HG03139 (cell line): Measurements from ENCODE around the gene ZNF772.
A peak's percentile ranks its signal among the peaks of the same experiment; 100 is the strongest.

Experiments used
- ATAC-seq: cut with Tn5 transposase; IDR thresholded peaks from one replicate; pipeline ENCODE4 v1.9.1; 2021; ENCODE audit not compliant: unreplicated experiment

ZNF772 gene

DNA sequence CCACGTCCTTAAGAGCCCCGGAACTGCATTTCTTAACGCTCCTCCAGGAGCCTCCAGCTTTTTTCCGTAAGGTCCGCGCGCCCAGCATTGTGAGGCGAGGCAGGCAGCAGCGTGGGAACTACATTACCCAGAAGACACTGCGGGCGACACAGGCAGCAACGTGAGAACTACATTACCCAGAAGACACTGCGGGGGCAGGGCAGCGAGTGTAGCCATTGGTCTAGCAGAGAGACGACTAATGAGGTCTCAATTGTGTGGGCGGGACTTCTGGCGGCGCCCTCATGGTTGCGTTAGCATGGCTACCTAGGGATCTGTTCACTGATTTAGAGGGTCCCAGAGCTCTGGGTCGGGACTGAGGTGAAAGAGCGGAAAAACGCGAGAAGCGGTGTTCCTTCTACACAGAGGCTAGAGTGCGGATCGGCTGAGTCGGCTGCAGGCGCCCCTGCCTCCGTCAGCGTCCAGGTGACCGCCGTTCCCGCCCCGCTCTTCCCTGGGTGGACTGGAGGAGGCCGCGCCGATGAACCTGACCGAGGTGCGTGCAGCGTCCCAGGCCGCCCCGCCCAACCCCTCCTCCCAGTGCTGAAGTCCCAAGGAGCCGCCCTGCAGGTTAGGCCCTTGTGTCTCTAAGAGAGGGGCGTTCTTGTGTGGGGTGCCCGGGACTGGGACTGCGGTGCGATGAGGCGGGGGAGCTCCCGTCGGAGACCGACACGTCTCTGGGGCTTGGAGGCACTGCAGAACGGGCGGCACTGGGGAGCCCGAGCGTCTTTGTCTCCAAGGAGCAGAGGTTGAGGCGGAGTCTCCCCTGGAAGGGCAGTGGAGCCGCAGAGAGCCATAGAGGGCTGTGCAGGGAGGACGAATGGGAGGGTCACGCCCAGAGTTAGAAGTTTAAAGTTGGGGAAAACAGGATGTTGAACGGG lies 42.0 kb downstream of the ZNF772 start, which contains the start of gene ZNF749:
Gene ZNF749, plus strand, starts transcription at position 264 of the 917 bp plus-strand sequence. Its CDS starts 254 bp downstream, at position 518.
- ATAC-seq = peak; percentile 93

DNA sequence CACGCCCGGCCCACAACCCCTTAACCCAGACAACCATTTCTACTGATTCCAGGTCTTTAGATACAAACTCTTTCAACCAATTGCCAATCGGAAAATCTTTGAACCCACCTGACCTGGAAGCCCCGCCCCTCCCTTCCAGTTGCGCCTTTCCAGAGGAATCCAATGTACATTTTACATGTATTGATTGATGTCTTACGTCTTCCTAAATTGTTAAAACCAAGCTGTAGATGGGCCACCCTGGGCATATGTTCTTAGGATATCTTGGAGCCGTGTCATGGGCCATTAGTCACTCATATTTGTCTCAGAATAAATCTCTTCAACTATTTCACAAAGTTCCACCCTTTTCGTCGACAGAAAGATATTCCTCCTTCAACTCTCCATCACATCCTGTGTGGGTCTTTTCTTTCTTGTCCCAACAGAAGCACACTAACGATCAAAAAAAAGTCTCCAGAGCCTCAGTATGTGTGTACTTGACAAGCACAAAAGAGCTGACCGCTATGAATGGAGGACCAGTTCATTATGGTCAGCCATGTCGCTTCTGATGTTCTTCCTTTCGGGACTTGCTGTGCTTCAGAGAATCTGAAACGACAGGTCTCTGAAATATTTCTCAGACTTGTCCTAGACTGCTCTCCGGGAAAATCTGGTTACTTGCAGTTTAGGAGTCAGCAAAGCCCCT lies 42.8 kb downstream of the ZNF772 start:
- ATAC-seq = peak; percentile 6

DNA sequence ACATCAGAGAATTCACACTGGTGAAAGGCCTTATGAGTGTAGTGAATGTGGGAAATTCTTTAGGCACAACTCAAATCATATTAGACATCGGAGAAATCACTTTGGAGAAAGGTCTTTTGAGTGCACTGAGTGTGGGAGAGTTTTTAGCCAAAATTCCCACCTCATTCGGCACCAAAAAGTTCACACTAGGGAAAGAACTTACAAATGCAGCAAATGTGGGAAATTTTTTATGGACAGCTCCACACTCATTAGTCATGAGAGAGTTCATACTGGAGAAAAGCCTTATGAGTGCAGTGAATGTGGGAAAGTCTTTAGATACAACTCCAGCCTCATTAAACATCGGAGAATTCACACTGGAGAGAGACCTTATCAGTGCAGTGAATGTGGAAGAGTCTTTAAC lies 56.3 kb downstream of the ZNF772 start:
- ATAC-seq = no peak

DNA sequence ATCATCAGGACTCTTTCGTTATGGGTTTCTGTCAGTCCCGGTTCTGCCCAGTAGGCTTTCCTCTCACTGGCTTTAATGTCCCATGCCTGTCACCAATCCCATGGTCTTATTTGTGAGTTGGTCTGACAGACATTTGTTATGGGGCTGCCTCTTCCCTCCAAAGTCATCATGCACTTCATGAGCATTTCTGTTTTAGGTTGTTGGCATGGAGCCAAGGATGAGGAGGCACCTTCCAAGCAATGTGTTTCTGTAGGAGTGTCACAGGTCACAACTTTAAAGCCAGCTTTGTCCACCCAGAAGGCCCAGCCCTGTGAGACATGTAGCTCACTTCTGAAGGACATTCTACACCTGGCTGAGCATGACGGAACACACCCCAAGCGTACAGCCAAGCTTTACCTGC lies 57.9 kb downstream of the ZNF772 start:
- ATAC-seq = no peak
